ENCODE data around the gene MRPL48.
"Not testable (repeated sequence)": the region's sequence is repeated elsewhere in the genome, so short reads cannot be mapped to it uniquely, and the experiment has no call there.

Gene MRPL48

GRCh38 chr11:73770811-73771210 lies 16.9 kb upstream of the MRPL48 start:
- H3K4me3 ChIP-seq (ENCODE audit: insufficient read depth, low read depth, low read length, poor library complexity, severe bottlenecking); H3K27me3 ChIP-seq (replicated peaks; ENCODE audit: control insufficient read depth, insufficient read depth, low read length, poor library complexity, severe bottlenecking); DNase-seq; H3K27ac ChIP-seq (ENCODE audit: insufficient read depth, low read length, poor library complexity, severe bottlenecking); H3K9me3 ChIP-seq (ENCODE audit: control insufficient read depth, low read length); H3K4me1 ChIP-seq (ENCODE audit: control insufficient read depth, insufficient read depth, low read length, poor library complexity, severe bottlenecking); H3K36me3 ChIP-seq (ENCODE audit: control insufficient read depth, insufficient read depth, low read length): not testable (repeated sequence)

GRCh38 chr11:73779084-73779902 lies 8.4 kb upstream of the MRPL48 start:
- peak overlapping the region; percentile 57 for H3K4me3 ChIP-seq (ENCODE audit: insufficient read depth, low read depth, low read length, poor library complexity, severe bottlenecking)
- no peaks in the 10 kb centered on the region for H3K27me3 ChIP-seq (replicated peaks; ENCODE audit: control insufficient read depth, insufficient read depth, low read length, poor library complexity, severe bottlenecking)
- H3K9me3 ChIP-seq (ENCODE audit: control insufficient read depth, low read length): no peaks in the 10 kb centered on the region
- DNase-seq: peak; percentile 88 to 97 (median 94)
- H3K4me1 ChIP-seq (ENCODE audit: control insufficient read depth, insufficient read depth, low read length, poor library complexity, severe bottlenecking): no peaks in the 10 kb centered on the region
- H3K27ac ChIP-seq (ENCODE audit: insufficient read depth, low read length, poor library complexity, severe bottlenecking): peak overlapping the region; percentile 87
- H3K36me3 ChIP-seq (ENCODE audit: control insufficient read depth, insufficient read depth, low read length): no peaks in the 10 kb centered on the region

- no peaks in the 10 kb centered on the region for H3K36me3 ChIP-seq (ENCODE audit: control insufficient read depth, insufficient read depth, low read length)
- no peaks in the 10 kb centered on the region for H3K4me1 ChIP-seq (ENCODE audit: control insufficient read depth, insufficient read depth, low read length, poor library complexity, severe bottlenecking)
- no peak for DNase-seq
- H3K4me3 ChIP-seq (ENCODE audit: insufficient read depth, low read depth, low read length, poor library complexity, severe bottlenecking): no peak overlapping the region
- no peaks in the 10 kb centered on the region for H3K27me3 ChIP-seq (replicated peaks; ENCODE audit: control insufficient read depth, insufficient read depth, low read length, poor library complexity, severe bottlenecking)
- H3K9me3 ChIP-seq (ENCODE audit: control insufficient read depth, low read length): no peaks in the 10 kb centered on the region
- no peak overlapping the region for H3K27ac ChIP-seq (ENCODE audit: insufficient read depth, low read length, poor library complexity, severe bottlenecking)
These were observed 6.4 kb upstream of the MRPL48 start for GRCh38 chr11:73781303-73781702.

GRCh38 chr11:73783483-73784020 lies 4.1 kb upstream of the MRPL48 start:
- no peak for DNase-seq
- no peaks in the 10 kb centered on the region for H3K9me3 ChIP-seq (ENCODE audit: control insufficient read depth, low read length)
- H3K27ac ChIP-seq (ENCODE audit: insufficient read depth, low read length, poor library complexity, severe bottlenecking): no peak overlapping the region

GRCh38 chr11:73784080-73784634 lies 3.5 kb upstream of the MRPL48 start:
- Histone ChIP-seq H3K36me3 (ENCODE audit: control insufficient read depth, insufficient read depth, low read length) (no peaks in the 10 kb centered on the region), H3K27me3 (replicated peaks; ENCODE audit: control insufficient read depth, insufficient read depth, low read length, poor library complexity, severe bottlenecking) (no peaks in the 10 kb centered on the region), H3K4me1 (ENCODE audit: control insufficient read depth, insufficient read depth, low read length, poor library complexity, severe bottlenecking) (peaks cover 7% of the 10 kb centered on the region), H3K4me3 (ENCODE audit: insufficient read depth, low read depth, low read length, poor library complexity, severe bottlenecking) (no peak overlapping the region), H3K27ac (ENCODE audit: insufficient read depth, low read length, poor library complexity, severe bottlenecking) (no peak overlapping the region), H3K9me3 (ENCODE audit: control insufficient read depth, low read length) (no peaks in the 10 kb centered on the region)
- no peak for DNase-seq

More at GRCh38 chr11:73783483-73784020, 4.1 kb upstream of the MRPL48 start:
- Histone ChIP-seq H3K36me3 (ENCODE audit: control insufficient read depth, insufficient read depth, low read length) (no peaks in the 10 kb centered on the region), H3K27me3 (replicated peaks; ENCODE audit: control insufficient read depth, insufficient read depth, low read length, poor library complexity, severe bottlenecking) (no peaks in the 10 kb centered on the region), H3K4me3 (ENCODE audit: insufficient read depth, low read depth, low read length, poor library complexity, severe bottlenecking) (no peak overlapping the region), H3K4me1 (ENCODE audit: control insufficient read depth, insufficient read depth, low read length, poor library complexity, severe bottlenecking) (peaks cover 2% of the 10 kb centered on the region)

- H3K4me1 ChIP-seq (ENCODE audit: control insufficient read depth, insufficient read depth, low read length, poor library complexity, severe bottlenecking): peaks cover 7% of the 10 kb centered on the region
- no peaks in the 10 kb centered on the region for H3K9me3 ChIP-seq (ENCODE audit: control insufficient read depth, low read length)
- no peaks in the 10 kb centered on the region for H3K27me3 ChIP-seq (replicated peaks; ENCODE audit: control insufficient read depth, insufficient read depth, low read length, poor library complexity, severe bottlenecking)
- no peak overlapping the region for H3K27ac ChIP-seq (ENCODE audit: insufficient read depth, low read length, poor library complexity, severe bottlenecking)
- no peak for DNase-seq
- H3K4me3 ChIP-seq (ENCODE audit: insufficient read depth, low read depth, low read length, poor library complexity, severe bottlenecking): no peak overlapping the region
- no peaks in the 10 kb centered on the region for H3K36me3 ChIP-seq (ENCODE audit: control insufficient read depth, insufficient read depth, low read length)
These were observed 2.9 kb upstream of the MRPL48 start for GRCh38 chr11:73784734-73785133.

GRCh38 chr11:73785467-73785866 lies 2.2 kb upstream of the MRPL48 start:
- not testable (repeated sequence) for H3K27ac ChIP-seq (ENCODE audit: insufficient read depth, low read length, poor library complexity, severe bottlenecking); DNase-seq; H3K27me3 ChIP-seq (replicated peaks; ENCODE audit: control insufficient read depth, insufficient read depth, low read length, poor library complexity, severe bottlenecking); H3K4me3 ChIP-seq (ENCODE audit: insufficient read depth, low read depth, low read length, poor library complexity, severe bottlenecking); H3K36me3 ChIP-seq (ENCODE audit: control insufficient read depth, insufficient read depth, low read length); H3K4me1 ChIP-seq (ENCODE audit: control insufficient read depth, insufficient read depth, low read length, poor library complexity, severe bottlenecking); H3K9me3 ChIP-seq (ENCODE audit: control insufficient read depth, low read length)

GRCh38 chr11:73787051-73787642 lies 527 bp upstream of the MRPL48 start:
- Histone ChIP-seq H3K36me3 (ENCODE audit: control insufficient read depth, insufficient read depth, low read length) (no peaks in the 10 kb centered on the region), H3K4me1 (ENCODE audit: control insufficient read depth, insufficient read depth, low read length, poor library complexity, severe bottlenecking) (peaks cover 7% of the 10 kb centered on the region)

GRCh38 chr11:73789279-73789670 lies 1.6 kb downstream of the MRPL48 start:
- DNase-seq: no peak
- Histone ChIP-seq H3K27ac (ENCODE audit: insufficient read depth, low read length, poor library complexity, severe bottlenecking) (no peak overlapping the region), H3K4me1 (ENCODE audit: control insufficient read depth, insufficient read depth, low read length, poor library complexity, severe bottlenecking) (peaks cover 7% of the 10 kb centered on the region), H3K9me3 (ENCODE audit: control insufficient read depth, low read length) (no peaks in the 10 kb centered on the region), H3K27me3 (replicated peaks; ENCODE audit: control insufficient read depth, insufficient read depth, low read length, poor library complexity, severe bottlenecking) (no peaks in the 10 kb centered on the region), H3K36me3 (ENCODE audit: control insufficient read depth, insufficient read depth, low read length) (no peaks in the 10 kb centered on the region), H3K4me3 (ENCODE audit: insufficient read depth, low read depth, low read length, poor library complexity, severe bottlenecking) (no peak overlapping the region)

More at GRCh38 chr11:73787051-73787642, 527 bp upstream of the MRPL48 start:
- Histone ChIP-seq H3K4me3 (ENCODE audit: insufficient read depth, low read depth, low read length, poor library complexity, severe bottlenecking) (peak overlapping the region; percentile 100), H3K27me3 (replicated peaks; ENCODE audit: control insufficient read depth, insufficient read depth, low read length, poor library complexity, severe bottlenecking) (no peaks in the 10 kb centered on the region), H3K27ac (ENCODE audit: insufficient read depth, low read length, poor library complexity, severe bottlenecking) (peak overlapping the region; percentile 86), H3K9me3 (ENCODE audit: control insufficient read depth, low read length) (no peaks in the 10 kb centered on the region)
- no peak for DNase-seq

GRCh38 chr11:73792584-73792983 lies 4.9 kb downstream of the MRPL48 start:
- H3K4me1 ChIP-seq (ENCODE audit: control insufficient read depth, insufficient read depth, low read length, poor library complexity, severe bottlenecking): peaks cover 7% of the 10 kb centered on the region
- no peak overlapping the region for H3K4me3 ChIP-seq (ENCODE audit: insufficient read depth, low read depth, low read length, poor library complexity, severe bottlenecking)
- DNase-seq: no peak
- no peaks in the 10 kb centered on the region for H3K9me3 ChIP-seq (ENCODE audit: control insufficient read depth, low read length)
- H3K36me3 ChIP-seq (ENCODE audit: control insufficient read depth, insufficient read depth, low read length): peaks cover 12% of the 10 kb centered on the region
- no peak overlapping the region for H3K27ac ChIP-seq (ENCODE audit: insufficient read depth, low read length, poor library complexity, severe bottlenecking)
- no peaks in the 10 kb centered on the region for H3K27me3 ChIP-seq (replicated peaks; ENCODE audit: control insufficient read depth, insufficient read depth, low read length, poor library complexity, severe bottlenecking)

Data from effector memory CD4-positive, alpha-beta T cell (primary cell).